GM21737 (cell line): ENCODE measurements around the gene CYBRD1.

Experiments used
- ATAC-seq: cut with Tn5 transposase; IDR thresholded peaks from one replicate; pipeline ENCODE4 v1.9.1; 2021; ENCODE audit warnings: mild to moderate bottlenecking, moderate library complexity; ENCODE audit not compliant: unreplicated experiment

CYBRD1 gene

DNA sequence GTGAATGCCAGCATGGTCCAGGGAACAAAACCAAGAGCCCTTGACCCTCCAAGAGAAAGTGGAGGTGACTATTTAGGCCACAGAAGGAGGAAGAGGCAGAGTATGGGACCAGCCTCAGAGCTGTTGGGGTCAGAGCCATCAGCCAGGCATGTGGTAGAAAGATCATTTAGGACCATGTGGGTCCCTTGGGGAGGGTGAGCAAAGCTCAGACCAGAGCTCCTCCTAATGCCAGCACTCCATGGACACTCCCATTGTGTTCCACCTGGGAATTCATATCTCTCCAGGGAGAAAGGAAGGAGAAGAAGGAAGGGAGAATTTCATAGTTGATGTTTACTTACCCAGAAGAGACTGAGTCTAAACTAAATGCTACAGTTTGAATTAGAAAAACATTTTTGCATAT lies 73.2 kb downstream of the CYBRD1 start:
- no peak for ATAC-seq

GRCh38 chr2:171595896-171596295 lies 73.6 kb downstream of the CYBRD1 start:
- ATAC-seq: no peak

GRCh38 chr2:171598713-171599319 lies 76.5 kb downstream of the CYBRD1 start:
- peak; percentile 92 for ATAC-seq

- ATAC-seq: no peak
These were observed 77.9 kb downstream of the CYBRD1 start for GRCh38 chr2:171600126-171600525.

- ATAC-seq: no peak
These were observed 80.1 kb downstream of the CYBRD1 start for GRCh38 chr2:171602352-171602751.
